ENCODE data around the gene KCNJ15.

Gene KCNJ15

DNA sequence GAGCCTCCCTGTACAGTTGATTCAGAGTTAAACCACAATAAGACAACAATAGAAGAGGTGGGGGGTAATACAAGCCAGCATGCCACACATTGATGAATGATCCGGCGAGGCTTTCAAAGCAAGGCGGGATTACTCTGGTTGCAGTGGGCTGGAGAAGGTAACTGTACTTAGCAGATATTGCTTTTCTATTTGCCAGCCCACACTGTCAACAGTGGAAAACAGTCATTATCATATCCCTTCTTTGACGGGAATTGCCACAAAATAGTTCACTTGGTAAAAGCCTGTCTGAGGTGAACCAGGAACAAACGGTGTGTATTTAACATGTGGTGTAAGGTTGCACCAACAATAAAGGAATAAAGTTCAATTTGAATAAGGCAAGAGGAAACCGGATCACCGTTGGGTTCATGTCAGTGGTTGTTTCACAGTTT, 5.8 kb upstream of the KCNJ15 start:
- H3K4me3 ChIP-seq (ENCODE audit: low read depth, low read length), result no peak overlapping the region
- TF ChIP-seq, protein P1, sequence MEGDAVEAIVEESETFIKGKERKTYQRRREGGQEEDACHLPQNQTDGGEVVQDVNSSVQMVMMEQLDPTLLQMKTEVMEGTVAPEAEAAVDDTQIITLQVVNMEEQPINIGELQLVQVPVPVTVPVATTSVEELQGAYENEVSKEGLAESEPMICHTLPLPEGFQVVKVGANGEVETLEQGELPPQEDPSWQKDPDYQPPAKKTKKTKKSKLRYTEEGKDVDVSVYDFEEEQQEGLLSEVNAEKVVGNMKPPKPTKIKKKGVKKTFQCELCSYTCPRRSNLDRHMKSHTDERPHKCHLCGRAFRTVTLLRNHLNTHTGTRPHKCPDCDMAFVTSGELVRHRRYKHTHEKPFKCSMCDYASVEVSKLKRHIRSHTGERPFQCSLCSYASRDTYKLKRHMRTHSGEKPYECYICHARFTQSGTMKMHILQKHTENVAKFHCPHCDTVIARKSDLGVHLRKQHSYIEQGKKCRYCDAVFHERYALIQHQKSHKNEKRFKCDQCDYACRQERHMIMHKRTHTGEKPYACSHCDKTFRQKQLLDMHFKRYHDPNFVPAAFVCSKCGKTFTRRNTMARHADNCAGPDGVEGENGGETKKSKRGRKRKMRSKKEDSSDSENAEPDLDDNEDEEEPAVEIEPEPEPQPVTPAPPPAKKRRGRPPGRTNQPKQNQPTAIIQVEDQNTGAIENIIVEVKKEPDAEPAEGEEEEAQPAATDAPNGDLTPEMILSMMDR (IDR thresholded peaks at IDR 0.05; ENCODE audit: low read depth, low read length), result no peak
- TF ChIP-seq, protein P2, sequence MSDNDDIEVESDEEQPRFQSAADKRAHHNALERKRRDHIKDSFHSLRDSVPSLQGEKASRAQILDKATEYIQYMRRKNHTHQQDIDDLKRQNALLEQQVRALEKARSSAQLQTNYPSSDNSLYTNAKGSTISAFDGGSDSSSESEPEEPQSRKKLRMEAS (IDR thresholded peaks at IDR 0.05; ENCODE audit: low read depth, low read length), result no peak
- TF ChIP-seq POLR2A (IDR thresholded peaks at IDR 0.05; ENCODE audit: extremely low read depth, insufficient read length) (no peak), MYC (IDR thresholded peaks at IDR 0.05; ENCODE audit: low read depth, low read length) (no peak)

DNA sequence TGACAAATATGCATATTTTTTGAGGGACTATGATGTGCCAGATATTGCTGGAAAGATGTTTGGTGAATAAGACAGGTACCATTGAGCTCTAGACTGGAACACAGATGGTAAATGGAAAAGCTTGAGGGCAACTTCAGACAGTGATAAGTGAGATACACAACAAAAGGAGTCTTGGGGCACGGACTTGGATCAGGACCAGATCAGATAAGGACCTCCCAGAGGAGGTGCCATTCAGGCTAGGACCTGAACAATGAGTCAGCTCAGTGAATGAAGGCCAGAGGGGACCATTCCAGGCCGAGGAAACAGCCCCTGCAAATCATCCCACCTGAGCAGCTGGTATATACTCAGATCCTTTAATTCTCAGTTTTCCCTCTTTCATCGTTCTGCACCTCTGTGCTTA, 1.8 kb upstream of the KCNJ15 start:
- TF ChIP-seq MYC (IDR thresholded peaks at IDR 0.05; ENCODE audit: low read depth, low read length) (no peak), POLR2A (IDR thresholded peaks at IDR 0.05; ENCODE audit: extremely low read depth, insufficient read length) (no peak)
- TF ChIP-seq, protein P1 (IDR thresholded peaks at IDR 0.05; ENCODE audit: low read depth, low read length), result no peak
- TF ChIP-seq, protein P2 (IDR thresholded peaks at IDR 0.05; ENCODE audit: low read depth, low read length), result no peak
- DNase-seq (ENCODE audit: low read depth), result no peak

More for the DNA sequence above, 5.8 kb upstream of the KCNJ15 start:
- no peak for DNase-seq (ENCODE audit: low read depth)

DNA sequence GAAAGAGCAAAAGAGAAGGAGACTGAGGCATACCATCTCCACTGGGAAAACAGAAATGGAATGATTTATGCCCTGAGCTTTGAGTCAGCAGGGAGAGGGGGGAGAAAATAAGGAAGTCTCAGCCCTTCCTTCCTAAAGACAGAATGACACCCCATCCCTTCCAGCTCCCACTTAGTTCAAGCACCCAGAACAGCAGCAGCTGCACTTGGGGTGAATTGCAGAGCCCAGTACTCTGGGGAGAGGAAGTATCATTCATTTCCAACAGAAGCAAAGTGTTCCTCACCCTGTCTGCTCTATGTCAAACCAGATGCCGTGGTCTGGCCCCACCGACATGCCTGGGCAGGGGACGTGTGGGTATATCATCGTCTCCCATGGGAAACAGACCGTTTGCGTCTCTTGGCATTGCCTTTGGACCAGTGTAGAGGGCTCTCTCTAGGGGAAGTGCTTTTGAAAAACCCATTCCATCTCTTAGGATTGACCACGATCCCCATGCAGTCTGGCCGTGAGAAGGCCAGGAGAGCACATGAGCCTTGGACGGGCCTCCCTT, 1.1 kb upstream of the KCNJ15 start:
- H3K4me3 ChIP-seq (ENCODE audit: low read depth, low read length), result no peak overlapping the region
- DNase-seq (ENCODE audit: low read depth), result no peak
- no peak for TF ChIP-seq MYC (IDR thresholded peaks at IDR 0.05; ENCODE audit: low read depth, low read length)

More for the DNA sequence above, 1.8 kb upstream of the KCNJ15 start:
- no peak overlapping the region for H3K4me3 ChIP-seq (ENCODE audit: low read depth, low read length)

DNA sequence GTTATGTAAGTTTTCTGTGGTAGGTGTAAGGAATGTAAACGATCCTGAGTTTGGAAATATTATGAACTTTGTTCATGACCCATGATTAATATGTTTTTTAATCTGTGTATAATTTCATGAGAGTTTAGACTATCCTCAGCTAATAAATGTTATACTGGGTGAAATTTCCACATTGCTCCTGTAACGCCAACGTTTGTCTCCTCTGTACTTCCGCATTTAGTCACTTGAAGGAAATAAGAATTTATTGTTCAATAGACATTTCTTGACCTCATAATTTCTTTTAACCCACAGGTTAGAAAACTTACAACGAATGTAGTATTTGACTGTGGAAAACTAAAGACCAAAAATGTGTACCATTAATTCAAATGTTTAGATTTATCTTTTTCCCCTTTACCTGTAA, 876 bp downstream of the KCNJ15 start:
- peak; percentile 23 for DNase-seq (ENCODE audit: low read depth)
- TF ChIP-seq, protein P2 (IDR thresholded peaks at IDR 0.05; ENCODE audit: low read depth, low read length), result no peak
- TF ChIP-seq POLR2A (IDR thresholded peaks at IDR 0.05; ENCODE audit: extremely low read depth, insufficient read length), result no peak
- TF ChIP-seq, protein P1 (IDR thresholded peaks at IDR 0.05; ENCODE audit: low read depth, low read length), result no peak
- no peak for TF ChIP-seq MYC (IDR thresholded peaks at IDR 0.05; ENCODE audit: low read depth, low read length)
- H3K4me3 ChIP-seq (ENCODE audit: low read depth, low read length), result no peak overlapping the region

DNA sequence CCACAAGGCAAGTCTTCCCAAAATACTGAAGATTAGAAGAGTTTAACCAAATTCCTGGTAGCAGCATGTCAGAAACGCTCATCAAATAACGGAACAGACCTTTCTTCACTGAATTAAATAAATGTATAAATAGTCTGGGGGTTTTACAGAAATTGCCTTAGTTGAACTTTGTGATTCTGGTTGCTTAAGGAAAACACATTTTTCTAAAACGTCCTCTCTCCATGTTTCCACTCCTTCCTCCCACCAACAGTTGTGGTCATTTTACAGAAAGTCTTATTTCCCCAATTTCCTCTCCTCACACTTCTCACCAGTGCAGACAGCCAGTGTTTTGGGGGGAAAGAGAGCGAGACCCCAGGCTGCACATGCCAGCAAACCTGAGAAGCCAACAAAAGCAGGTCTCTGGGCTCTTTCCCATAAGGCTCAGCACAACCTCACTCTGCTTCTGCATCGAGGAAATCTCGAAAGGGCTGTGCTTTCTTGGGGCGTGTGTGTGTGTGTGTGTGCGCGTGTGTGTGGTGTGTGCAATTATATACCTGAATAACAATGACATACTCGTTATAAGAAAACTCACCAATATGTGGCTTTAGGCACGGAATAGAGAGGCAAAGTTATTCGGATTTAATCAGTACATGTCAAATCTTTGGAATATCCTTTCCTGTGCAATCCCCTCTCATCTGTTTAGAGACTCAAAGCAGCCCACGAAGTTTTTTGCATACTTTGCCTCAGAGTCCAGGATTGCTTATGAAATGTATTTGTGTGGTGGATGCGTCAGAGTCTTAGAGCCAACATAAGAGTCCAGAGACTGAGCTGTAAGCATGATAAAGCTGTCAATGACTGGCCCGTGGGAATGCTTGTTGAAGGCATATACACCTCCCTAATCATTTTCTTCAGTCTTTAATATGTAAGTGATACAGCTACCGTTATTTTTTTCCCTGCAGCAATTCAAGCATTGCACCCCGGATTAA, 2.0 kb downstream of the KCNJ15 start:
- H3K4me3 ChIP-seq (ENCODE audit: low read depth, low read length), result no peak overlapping the region
- TF ChIP-seq, protein P1 (IDR thresholded peaks at IDR 0.05; ENCODE audit: low read depth, low read length), result no peak
- TF ChIP-seq MYC (IDR thresholded peaks at IDR 0.05; ENCODE audit: low read depth, low read length), result no peak
- TF ChIP-seq, protein P2 (IDR thresholded peaks at IDR 0.05; ENCODE audit: low read depth, low read length), result no peak
- TF ChIP-seq POLR2A (IDR thresholded peaks at IDR 0.05; ENCODE audit: extremely low read depth, insufficient read length), result no peak
- DNase-seq (ENCODE audit: low read depth), result peak; percentile 20

DNA sequence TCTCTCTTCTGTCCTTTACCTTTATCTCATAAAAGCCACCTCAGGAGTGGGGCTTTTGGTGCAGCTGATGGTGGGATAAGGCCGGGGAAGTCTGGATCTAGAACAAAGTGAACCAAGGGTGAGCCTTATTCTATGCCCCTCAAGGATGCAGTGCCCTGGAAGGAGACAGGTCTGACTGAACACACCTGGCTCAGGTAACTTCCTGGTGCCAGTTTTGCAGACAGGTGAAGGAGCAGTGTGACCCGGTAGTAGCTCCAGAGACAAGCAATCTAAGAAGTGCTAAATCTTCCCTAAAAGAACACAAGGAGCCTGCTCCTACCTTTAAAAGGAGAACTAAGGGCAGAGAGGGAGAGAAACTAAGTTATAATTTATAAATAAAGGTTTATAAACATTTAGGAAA, 2.9 kb downstream of the KCNJ15 start:
- DNase-seq (ENCODE audit: low read depth), result no peak
- TF ChIP-seq MYC (IDR thresholded peaks at IDR 0.05; ENCODE audit: low read depth, low read length) (no peak), POLR2A (IDR thresholded peaks at IDR 0.05; ENCODE audit: extremely low read depth, insufficient read length) (no peak)
- TF ChIP-seq, protein P2 (IDR thresholded peaks at IDR 0.05; ENCODE audit: low read depth, low read length), result no peak
- TF ChIP-seq, protein P1 (IDR thresholded peaks at IDR 0.05; ENCODE audit: low read depth, low read length), result no peak
- H3K4me3 ChIP-seq (ENCODE audit: low read depth, low read length), result no peak overlapping the region

All from NB4 (cell line).